NOMO-1 treated with DMSO at 0.1 percent for 48 hours (cell line): ENCODE data around the gene HNRNPLL.
A peak's percentile ranks its signal among the peaks of the same experiment; 100 is the strongest.
"Not testable (repeated sequence)": the region's sequence is repeated elsewhere in the genome, so short reads cannot be mapped to it uniquely, and the experiment has no call there.

Source experiments
- DNase-seq: peaks from one replicate; lab custom pipeline; 2025; ENCODE audit not compliant: unreplicated experiment; lab: John Stamatoyannopoulos, UW

The HNRNPLL gene

DNA sequence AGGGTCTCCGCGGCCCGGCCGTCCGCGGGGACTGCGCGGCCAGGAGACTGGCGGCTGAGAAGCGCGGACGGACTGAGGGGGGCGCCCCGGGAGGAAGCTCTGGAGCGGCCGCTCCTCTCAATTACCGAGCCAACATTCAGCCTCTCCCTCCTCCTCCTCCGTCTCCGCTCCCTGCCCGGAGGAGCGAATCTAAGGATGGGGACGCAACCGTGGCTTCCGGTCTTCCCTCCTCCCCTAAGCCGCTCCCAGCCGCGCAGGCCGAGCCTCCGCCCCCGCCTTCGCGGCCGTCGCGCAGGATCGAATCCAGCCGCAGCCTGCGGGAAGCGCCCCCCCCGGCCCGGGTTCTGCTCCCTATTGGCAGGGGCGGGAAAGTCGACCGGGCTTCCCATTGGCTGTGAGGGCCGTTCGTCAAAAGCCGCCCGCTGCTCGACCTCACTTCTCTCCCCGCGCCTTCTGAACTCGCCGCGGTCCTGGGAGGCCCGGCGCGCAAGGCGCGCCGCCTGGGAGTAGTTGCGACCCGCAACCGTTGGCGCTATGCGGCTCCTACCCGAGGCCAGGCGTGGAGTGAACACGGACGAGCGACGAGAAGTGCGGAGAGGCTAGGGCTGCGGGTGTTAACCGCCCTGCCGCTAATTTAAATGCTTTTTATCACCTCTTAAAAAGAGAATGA, at the start of gene HNRNPLL:
TSS of gene HNRNPLL (minus strand) at position 197 of the 670 bp plus-strand sequence. CDS start 302 bp downstream, outside the sequence.
- DNase-seq: peak; percentile 95

DNA sequence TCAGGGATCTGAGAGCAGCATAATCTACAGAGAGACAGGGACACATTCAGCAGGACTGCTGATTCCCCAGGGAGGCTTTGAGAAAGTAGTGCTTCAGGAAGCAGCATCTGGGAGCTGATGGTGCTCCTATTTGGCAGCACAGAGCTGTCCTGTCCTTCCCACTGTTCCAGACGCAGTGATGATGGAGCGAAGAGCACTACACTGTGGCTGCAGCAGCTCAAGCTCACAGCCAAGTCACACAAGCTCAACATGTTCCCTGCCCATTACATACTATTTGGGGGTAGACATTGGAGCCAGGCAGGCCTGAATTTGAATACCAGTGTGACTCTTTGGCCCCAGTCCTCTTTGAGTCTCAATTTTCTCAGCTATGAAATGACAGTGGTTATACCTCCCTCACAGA, 48.0 kb upstream of the HNRNPLL start:
- DNase-seq: no peak

- no peak for DNase-seq
These were observed 47.3 kb upstream of the HNRNPLL start for GRCh38 chr2:38650012-38650411.

DNA sequence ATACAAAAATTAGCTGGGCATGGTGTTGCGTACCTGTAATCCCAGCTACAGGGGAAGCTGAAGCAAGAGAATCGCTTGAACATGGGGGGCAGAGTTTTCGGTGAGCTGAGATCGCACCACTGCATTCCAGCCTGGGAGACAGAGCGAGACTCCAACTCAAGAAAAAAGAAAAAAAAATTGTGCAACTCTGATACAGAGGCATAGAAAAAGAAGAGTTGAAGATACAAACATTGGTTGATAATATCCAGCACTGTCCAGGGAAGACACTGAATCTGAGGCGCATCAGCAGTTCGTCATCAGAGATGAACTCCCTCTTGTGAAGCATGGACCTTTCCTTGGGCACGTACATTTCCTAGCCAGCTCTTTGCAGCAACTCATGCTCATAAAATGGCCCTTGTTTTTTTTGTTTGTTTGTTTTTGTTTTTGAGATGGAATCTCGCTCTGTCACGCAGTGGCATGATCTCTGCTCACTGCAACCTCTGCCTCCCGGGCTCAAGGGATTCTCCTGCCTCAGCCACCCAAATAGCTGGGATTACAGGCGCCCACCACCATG, 46.5 kb upstream of the HNRNPLL start:
- no peak for DNase-seq

DNA sequence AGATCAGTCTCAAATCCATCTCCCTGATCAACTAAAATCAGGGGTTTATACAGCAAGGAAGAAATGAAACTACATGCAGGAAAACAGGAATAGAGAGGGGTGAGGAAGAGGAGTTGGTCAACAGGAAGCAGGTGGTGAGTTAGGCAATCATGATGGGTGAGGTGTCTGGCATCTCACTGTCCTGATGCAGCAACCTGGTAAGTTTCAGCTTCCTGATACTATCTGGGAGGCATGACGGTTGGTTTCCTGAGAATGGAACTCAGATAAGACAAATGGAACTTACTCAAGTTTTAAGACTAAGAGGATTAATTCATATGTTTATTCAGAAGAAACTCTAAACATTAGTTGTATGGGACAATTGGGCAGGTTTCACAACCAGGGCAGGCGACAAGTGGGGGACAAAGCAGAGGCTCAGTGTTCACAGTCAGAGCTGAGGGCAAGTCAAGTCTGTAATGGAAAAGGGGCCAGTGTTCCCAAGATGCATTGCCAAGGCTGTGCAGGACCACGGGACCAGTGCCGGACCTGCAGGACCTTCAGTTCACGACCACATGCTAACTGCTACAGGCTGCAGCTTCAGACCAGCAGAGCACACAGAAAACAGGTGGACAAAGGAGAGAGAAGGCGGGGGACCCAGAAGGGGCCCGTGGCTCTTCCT, 45.5 kb upstream of the HNRNPLL start:
- DNase-seq: peak; percentile 80

DNA sequence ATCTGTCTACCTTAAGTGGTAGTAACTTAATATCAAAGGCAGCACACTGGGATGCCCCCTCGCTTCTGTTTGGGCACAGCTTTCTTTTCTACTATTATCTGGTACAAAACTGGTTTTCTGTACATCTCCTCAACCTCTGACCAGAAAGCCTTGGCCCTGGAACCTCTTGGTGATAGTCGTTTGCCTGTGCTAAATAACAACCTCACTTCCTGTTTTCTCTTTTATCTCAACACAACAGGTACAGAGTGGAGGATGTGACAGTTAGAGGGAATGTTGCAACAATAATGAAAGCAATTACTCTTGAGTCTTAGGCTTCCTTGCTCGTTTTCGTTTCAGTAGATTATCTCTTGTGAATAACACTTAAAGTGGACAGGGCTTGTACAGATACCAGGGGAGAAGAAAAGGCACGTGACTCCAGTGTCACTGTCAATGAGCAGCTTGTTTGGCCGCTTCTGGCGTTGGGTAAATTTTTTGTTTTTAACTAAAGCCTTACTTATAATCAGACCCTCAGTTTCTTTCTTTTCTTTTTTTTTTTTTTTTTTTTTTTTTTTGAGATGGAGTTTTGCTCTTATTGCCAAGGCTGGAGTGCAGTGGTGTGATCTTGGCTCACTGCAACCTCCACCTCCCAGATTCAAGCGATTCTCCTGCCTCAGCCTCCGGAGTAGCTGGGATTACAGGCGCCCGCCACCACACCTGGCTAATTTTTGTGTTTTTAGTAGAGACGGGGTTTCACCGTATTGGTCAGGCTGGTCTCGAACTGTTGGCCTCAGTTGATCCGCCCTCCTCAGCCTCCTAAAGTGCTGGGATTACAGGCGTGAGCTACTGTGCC, 41.2 kb upstream of the HNRNPLL start:
- peak; percentile 93 for DNase-seq

- no peak for DNase-seq
These were observed 40.4 kb upstream of the HNRNPLL start for GRCh38 chr2:38643021-38643671.

DNA sequence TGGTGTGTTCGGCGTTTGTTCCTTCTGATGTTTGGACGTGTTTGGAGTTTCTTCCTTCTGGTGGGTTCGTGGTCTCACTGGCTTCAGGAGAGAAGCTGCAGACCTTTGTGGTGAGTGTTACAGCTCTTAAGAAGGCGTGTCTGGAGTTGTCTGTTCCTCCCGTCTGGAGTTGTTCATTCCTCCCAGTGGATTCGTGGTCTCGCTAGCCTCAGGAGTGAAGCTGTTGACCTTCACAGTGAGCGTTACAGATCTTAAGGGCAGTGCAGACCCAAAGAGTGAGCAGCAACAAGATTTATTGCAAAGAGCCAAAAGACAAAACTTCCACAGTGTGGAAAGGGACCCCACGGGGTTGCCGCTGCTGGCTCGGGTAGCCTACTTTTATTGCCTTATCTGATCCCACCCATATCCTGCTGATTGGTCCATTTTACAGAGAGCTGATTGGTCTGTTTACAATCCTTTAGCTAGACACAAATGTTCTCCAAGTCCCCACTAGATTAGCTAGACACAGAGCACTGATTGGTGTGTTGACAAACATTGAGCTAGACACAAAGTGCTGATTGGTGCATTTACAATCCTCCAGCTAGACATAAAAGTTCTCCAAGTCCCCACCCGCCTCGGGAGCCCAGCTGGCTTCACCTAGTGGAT, 39.8 kb upstream of the HNRNPLL start:
- not testable (repeated sequence) for DNase-seq

- no peak for DNase-seq
These were observed 33.3 kb upstream of the HNRNPLL start for GRCh38 chr2:38636069-38636468.

- no peak for DNase-seq
These were observed 32.4 kb upstream of the HNRNPLL start for GRCh38 chr2:38635139-38635538.

DNA sequence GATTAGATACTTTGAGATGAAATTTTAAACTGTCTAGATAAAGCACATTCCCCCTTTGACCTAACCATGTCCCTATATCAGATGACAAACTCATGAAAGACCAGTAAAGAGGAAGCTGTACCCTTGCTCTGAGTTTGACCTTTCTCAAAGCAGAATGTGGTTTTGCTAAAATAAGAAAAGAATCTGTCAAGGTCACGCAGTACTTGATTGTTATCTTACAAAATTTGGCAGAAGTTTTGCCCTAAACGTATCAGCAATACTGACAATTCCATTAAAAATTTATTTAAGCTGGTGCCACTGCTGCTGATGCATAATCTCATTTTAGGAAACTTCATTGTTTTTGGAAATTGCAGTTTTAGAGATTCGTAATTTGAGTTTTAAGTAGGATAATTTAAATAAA, 32.0 kb upstream of the HNRNPLL start:
- DNase-seq: peak; percentile 95

- no peak for DNase-seq
These were observed 31.2 kb upstream of the HNRNPLL start for GRCh38 chr2:38633895-38634294.

DNA sequence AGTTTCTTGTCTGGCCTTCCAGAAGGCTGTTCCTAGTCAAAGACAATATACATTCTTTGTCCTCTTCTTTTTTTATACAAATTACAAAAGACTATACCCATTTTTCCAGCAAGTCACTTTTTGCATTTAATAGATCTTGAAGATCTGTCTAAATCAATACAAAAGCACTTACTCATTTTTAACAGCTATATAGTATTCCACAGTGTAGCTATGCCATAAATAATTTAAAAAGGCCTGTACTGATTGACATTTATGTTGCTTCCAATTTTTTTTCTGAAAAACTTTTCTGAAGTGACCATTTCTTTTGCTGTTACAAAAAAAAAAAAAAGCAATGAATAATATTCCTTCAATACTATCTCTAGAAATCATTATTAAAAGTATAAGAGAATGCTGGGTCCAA, 30.3 kb upstream of the HNRNPLL start:
- DNase-seq: no peak

DNA sequence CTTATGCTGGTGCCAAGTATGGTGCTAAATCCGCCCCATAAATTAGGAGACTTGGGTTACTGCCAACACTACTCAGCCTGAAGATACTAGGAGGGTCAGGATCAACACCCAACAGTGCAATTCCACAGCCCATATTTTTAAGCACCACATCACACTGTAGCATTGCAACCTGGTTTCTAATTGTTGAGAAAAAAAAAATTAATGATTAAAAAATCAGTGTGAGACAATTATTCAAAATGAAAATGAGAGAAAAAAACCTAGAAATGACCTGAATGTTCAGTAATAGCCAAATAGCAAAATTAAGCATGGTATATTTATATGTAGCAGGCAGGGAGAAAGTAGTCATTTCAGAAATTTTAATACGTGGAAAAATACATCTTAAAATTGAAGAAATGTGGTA, 29.2 kb upstream of the HNRNPLL start:
- no peak for DNase-seq

GRCh38 chr2:38629684-38630083, 27.0 kb upstream of the HNRNPLL start:
- DNase-seq: no peak

- DNase-seq: no peak
These were observed 24.7 kb upstream of the HNRNPLL start for GRCh38 chr2:38627391-38627790.

DNA sequence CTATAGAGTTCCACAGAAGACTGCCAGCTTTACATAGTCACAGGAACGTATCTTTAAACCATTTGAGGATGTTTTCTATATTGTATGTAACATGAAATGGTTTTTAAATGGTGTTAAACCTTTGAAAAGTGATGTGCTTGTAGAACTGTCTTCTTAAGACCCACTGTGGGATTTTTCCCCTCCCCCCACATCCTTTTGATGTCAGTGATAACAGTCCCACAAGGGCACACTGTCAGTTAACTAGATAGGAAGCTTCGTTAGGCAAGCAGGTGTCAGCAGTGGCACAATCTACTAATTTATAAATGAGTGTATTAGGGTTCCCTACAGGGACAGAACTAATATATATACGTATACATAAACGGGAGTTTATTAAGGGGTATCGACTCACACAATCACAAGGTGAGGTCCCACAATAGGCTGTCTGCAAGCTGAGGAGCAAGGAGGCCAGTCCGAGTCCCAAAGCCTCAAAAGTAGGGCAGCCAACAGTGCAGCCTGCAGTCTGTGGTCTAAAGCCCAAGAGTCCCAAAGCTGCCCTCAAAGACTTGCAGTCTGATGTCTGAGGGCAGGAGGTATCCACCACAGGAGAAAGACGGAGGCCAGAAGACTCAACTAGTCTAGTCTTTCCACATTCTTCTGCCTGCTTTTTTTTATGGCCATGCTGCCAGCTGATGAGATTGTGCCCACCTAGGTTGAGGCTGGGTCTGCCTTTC, 23.8 kb upstream of the HNRNPLL start:
- DNase-seq: no peak

GRCh38 chr2:38622210-38622609, 19.5 kb upstream of the HNRNPLL start:
- DNase-seq: peak; percentile 95

DNA sequence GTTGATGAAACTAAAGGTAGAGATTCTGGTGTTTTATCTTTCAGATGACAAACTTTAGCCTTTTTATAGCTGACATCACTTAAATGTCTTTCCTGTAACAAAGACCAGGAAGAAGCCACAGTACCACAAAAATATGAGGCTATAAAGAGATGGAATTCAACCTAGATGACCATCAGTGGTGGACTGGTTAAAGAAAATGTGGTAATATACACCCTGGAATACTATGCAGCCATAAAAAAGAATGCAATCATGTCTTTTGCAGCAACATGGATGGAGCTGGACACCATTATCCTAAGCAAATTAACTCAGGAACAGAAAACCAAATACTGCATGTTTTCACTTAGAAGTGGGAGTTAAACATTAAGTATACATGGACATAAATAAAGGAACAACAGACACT, 18.3 kb upstream of the HNRNPLL start:
- no peak for DNase-seq
